Omental fat pad (tissue), 4 donors: Measurements from ENCODE around the gene TIAM2. TPM values are rescaled to one million over a fixed set of nuclear protein-coding genes. Genes with fewer than 3 reads are reported as not detected.

Source experiments
- ATAC-seq: fragments of 150-250 bp; one replicate; pipeline ENCODE4 v1.9.1; 2016; ENCODE audit warnings: mild to moderate bottlenecking, moderate library complexity; ENCODE audit not compliant: low FRiP score
- DNase-seq: peaks from one replicate; pipeline ENCODE4 v3.0.0-alpha.2; 2019; ENCODE audit warnings: low spot score
- CTCF ChIP-seq, 3 donors: fragments of 450-650 bp; IDR thresholded peaks; one replicate each; pipeline ENCODE4 v1.5.1; 2016 to 2017; ENCODE audit warnings: antibody characterized with exemption in 3 of 3, mild to moderate bottlenecking in 3 of 3, moderate library complexity in 2 of 3
- total RNA-seq, 4 donors: library from RNA; depleted of rRNA; stranded (reverse); fragments of >200 nt; gene quantifications; one replicate each; pipeline ENCODE4 v1.1.0, GENCODE V29; 2016

The TIAM2 gene
- total RNA-seq, 4 donors from 2014 or later, result 4.8 to 10.6 (median 6.4) TPM

GRCh38 chr6:155287762-155288161 is 292.6 kb downstream of the TIAM2 start:
- ATAC-seq (no peak), DNase-seq (no peak)
- no peak for TF ChIP-seq CTCF (IDR thresholded peaks at IDR 0.05)

- no peak for ATAC-seq
- no peak for TF ChIP-seq CTCF (IDR thresholded peaks at IDR 0.05)
Observed at GRCh38 chr6:155290491-155290890, 295.4 kb downstream of the TIAM2 start.

DNA sequence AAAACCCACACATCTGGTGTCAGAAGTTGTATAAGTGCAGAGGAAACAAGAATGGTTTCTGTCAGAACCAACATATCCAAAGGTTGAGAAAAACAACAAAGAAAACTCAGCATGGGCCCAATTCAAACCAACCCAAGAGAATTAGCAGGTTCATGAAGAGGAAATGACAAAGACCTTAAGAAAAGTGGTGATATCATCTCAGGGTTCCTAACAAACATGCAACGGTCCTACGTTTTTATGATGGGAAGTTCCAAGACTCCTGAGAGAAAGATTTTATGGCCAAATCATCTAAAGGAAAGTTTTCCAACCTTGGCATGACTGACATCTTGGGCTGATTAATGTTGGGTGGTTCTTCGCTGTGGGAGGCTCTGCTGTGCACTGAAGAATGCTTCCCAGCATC is 296.2 kb downstream of the TIAM2 start:
- TF ChIP-seq CTCF (IDR thresholded peaks at IDR 0.05), result no peak
- no peak for ATAC-seq
- DNase-seq, result no peak

More at GRCh38 chr6:155290491-155290890, 295.4 kb downstream of the TIAM2 start:
- no peak for DNase-seq

GRCh38 chr6:155292711-155293110 is 297.6 kb downstream of the TIAM2 start:
- TF ChIP-seq CTCF (IDR thresholded peaks at IDR 0.05), result no peak
- ATAC-seq (no peak), DNase-seq (no peak)

DNA sequence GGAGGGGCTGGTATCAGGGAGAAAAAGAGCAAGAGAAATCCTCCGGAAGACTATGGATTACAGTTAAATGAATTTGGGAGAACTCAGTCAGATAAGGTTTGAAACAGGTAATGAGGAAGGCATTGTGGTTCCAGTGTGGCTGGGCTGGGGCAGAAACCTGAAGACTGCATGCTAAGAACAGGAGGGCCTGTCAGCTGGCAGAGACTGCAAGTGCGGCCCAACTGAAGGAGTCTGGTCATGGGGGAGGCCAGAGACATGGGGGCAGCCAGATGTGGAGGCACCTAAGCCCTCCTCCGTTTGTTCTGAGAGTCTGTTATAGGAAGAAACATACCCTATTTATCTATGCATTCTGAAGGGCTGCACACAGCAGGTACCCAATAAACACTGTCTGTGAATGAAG is 302.6 kb downstream of the TIAM2 start:
- no peak for DNase-seq
- TF ChIP-seq CTCF (IDR thresholded peaks at IDR 0.05), result no peak
- no peak for ATAC-seq

DNA sequence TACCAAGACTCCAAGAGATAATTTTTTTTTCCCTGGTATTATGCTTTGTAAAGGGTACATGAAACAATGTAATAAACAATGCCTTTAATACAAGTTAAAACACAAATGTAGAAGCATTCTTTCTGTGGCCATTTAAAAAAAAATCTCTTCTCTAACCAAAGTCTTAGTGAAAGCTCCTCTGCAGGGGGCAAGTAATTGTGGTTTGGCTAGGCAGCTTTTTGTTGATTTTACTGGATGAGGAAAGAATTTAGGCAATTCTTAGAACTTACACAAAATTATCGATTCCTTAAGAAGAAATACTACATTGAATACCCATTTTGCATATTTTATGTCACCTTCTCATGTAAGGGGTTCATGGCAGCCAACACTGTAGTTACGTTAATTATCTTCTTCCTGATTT is 306.8 kb downstream of the TIAM2 start:
- TF ChIP-seq CTCF (IDR thresholded peaks at IDR 0.05), result no peak
- DNase-seq (no peak), ATAC-seq (no peak)

DNA sequence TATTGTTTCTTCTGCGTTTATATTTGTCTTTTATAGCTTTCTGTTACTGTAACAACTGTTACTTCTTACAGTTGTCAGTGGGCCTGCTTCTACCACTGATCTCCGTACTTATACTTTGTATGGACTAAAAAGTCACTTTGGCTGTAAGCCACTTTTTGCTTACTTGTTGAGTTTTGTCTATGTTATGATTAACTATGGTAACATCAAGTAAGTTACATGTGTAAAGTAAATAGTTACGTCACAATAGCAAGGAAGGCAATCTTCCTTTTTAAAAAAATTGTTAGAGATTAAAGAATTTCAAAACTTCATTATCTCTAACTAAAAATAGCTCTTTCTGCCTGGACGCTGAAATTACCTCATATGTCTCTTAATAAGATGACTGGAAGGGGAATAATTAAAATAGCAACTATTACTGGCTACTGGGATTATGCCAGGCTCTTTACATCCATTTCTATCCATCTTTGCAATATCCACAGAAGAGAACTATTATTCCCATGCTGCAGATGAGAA is 308.3 kb downstream of the TIAM2 start:
- no peak for TF ChIP-seq CTCF (IDR thresholded peaks at IDR 0.05)
- ATAC-seq, result no peak
- DNase-seq, result no peak
